Ectodermal cell (in vitro differentiated cells): ENCODE data around the gene NEO1.

Experiments
- H3K27ac ChIP-seq: 2 replicates; pipeline ENCODE4 v1.7.0; 2013; ENCODE audit warnings: mild to moderate bottlenecking, low read depth, low read length; ENCODE audit not compliant: insufficient read depth, poor library complexity, severe bottlenecking
- H3K27me3 ChIP-seq: 2 replicates; pipeline ENCODE4 v1.7.0; 2013; ENCODE audit warnings: mild to moderate bottlenecking, low read length; ENCODE audit not compliant: insufficient read depth, control insufficient read depth, poor library complexity, severe bottlenecking
- H3K36me3 ChIP-seq: one replicate; pipeline ENCODE4 v1.7.0; 2013; ENCODE audit warnings: low read length; ENCODE audit not compliant: control insufficient read depth, insufficient read depth
- H3K4me1 ChIP-seq: one replicate; pipeline ENCODE4 v1.7.0; 2013; ENCODE audit warnings: low read length; ENCODE audit not compliant: control insufficient read depth, insufficient read depth
- H3K4me3 ChIP-seq: 2 replicates; pipeline ENCODE4 v1.7.0; 2013; ENCODE audit warnings: low read depth, low read length, control low read depth; ENCODE audit not compliant: insufficient read depth
- H3K9me3 ChIP-seq: 2 replicates; pipeline ENCODE4 v1.7.0; 2013; ENCODE audit warnings: mild to moderate bottlenecking, low read length, moderate library complexity; ENCODE audit not compliant: control insufficient read depth
- WGBS, 2 experiments: methylation state at CpG; one replicate each; pipeline ENCODE4 v1.1.7; 2013; ENCODE audit warnings: missing lambda C conversion rate in 2 of 2; 5-methylcytosine and 5-hydroxymethylcytosine counted together

The NEO1 gene

GRCh38 chr15:73225358-73226015 lies 173.2 kb downstream of the NEO1 start:
- H3K9me3 ChIP-seq, result no peaks in the 10 kb centered on the region
- no peak overlapping the region for H3K4me3 ChIP-seq
- no peak overlapping the region for H3K27ac ChIP-seq
- no peaks in the 10 kb centered on the region for H3K36me3 ChIP-seq
- no peaks in the 10 kb centered on the region for H3K27me3 ChIP-seq
- peaks cover 13% of the 10 kb centered on the region for H3K4me1 ChIP-seq
- 84 to 87% methylated on average over 13 of the region's 13 CpGs for WGBS, 2 experiments

GRCh38 chr15:73226093-73226814 lies 174.0 kb downstream of the NEO1 start:
- Histone ChIP-seq H3K4me3 (no peak overlapping the region), H3K27me3 (no peaks in the 10 kb centered on the region), H3K4me1 (peaks cover 13% of the 10 kb centered on the region), H3K36me3 (no peaks in the 10 kb centered on the region), H3K9me3 (no peaks in the 10 kb centered on the region), H3K27ac (no peak overlapping the region)
- 82 to 89% methylated on average over 8 to 9 of the region's 9 CpGs for WGBS, 2 experiments

GRCh38 chr15:73227433-73228056 lies 175.3 kb downstream of the NEO1 start:
- no peaks in the 10 kb centered on the region for H3K36me3 ChIP-seq
- H3K4me1 ChIP-seq, result peaks cover 13% of the 10 kb centered on the region
- H3K4me3 ChIP-seq, result no peak overlapping the region
- no peak overlapping the region for H3K27ac ChIP-seq
- no peaks in the 10 kb centered on the region for H3K9me3 ChIP-seq
- no peaks in the 10 kb centered on the region for H3K27me3 ChIP-seq
- 86 to 92% methylated on average over 6 of the region's 6 CpGs for WGBS, 2 experiments

GRCh38 chr15:73228128-73228646 lies 175.9 kb downstream of the NEO1 start:
- 80 to 83% methylated on average over 1 of the region's 1 CpG for WGBS, 2 experiments
- no peaks in the 10 kb centered on the region for H3K9me3 ChIP-seq
- H3K36me3 ChIP-seq, result no peaks in the 10 kb centered on the region
- H3K27me3 ChIP-seq, result no peaks in the 10 kb centered on the region
- H3K27ac ChIP-seq, result no peak overlapping the region
- no peak overlapping the region for H3K4me3 ChIP-seq
- peaks cover 13% of the 10 kb centered on the region for H3K4me1 ChIP-seq

- no peaks in the 10 kb centered on the region for H3K9me3 ChIP-seq
- no peaks in the 10 kb centered on the region for H3K27me3 ChIP-seq
- no peak overlapping the region for H3K4me3 ChIP-seq
- no peaks in the 10 kb centered on the region for H3K36me3 ChIP-seq
- 76 to 81% methylated on average over 2 of the region's 2 CpGs for WGBS, 2 experiments
- H3K4me1 ChIP-seq, result no peaks in the 10 kb centered on the region
- no peak overlapping the region for H3K27ac ChIP-seq
These were observed 179.6 kb downstream of the NEO1 start for GRCh38 chr15:73231661-73232419.

- Histone ChIP-seq H3K27ac (no peak overlapping the region), H3K9me3 (no peaks in the 10 kb centered on the region), H3K4me1 (no peaks in the 10 kb centered on the region), H3K4me3 (no peak overlapping the region), H3K27me3 (no peaks in the 10 kb centered on the region), H3K36me3 (no peaks in the 10 kb centered on the region)
- 85 to 94% methylated on average over 2 of the region's 2 CpGs for WGBS, 2 experiments
These were observed 180.5 kb downstream of the NEO1 start for GRCh38 chr15:73232776-73233175.

GRCh38 chr15:73233623-73234022 lies 181.4 kb downstream of the NEO1 start:
- no peaks in the 10 kb centered on the region for H3K36me3 ChIP-seq
- H3K9me3 ChIP-seq, result no peaks in the 10 kb centered on the region
- WGBS, 2 experiments, result 96 to 97% methylated on average over 4 to 5 of the region's 5 CpGs
- no peaks in the 10 kb centered on the region for H3K4me1 ChIP-seq
- no peaks in the 10 kb centered on the region for H3K27me3 ChIP-seq
- H3K4me3 ChIP-seq, result no peak overlapping the region
- no peak overlapping the region for H3K27ac ChIP-seq

GRCh38 chr15:73237910-73238309 lies 185.6 kb downstream of the NEO1 start:
- Histone ChIP-seq H3K36me3 (no peaks in the 10 kb centered on the region), H3K4me1 (no peaks in the 10 kb centered on the region), H3K9me3 (no peaks in the 10 kb centered on the region), H3K27me3 (no peaks in the 10 kb centered on the region), H3K4me3 (no peak overlapping the region), H3K27ac (no peak overlapping the region)
- WGBS, 2 experiments, result 25 to 44% methylated on average over 2 of the region's 3 CpGs

- Histone ChIP-seq H3K27ac (no peak overlapping the region), H3K36me3 (peaks cover 8% of the 10 kb centered on the region), H3K4me1 (no peaks in the 10 kb centered on the region), H3K9me3 (no peaks in the 10 kb centered on the region), H3K4me3 (no peak overlapping the region), H3K27me3 (no peaks in the 10 kb centered on the region)
- 93 to 94% methylated on average over 10 of the region's 10 CpGs for WGBS, 2 experiments
These were observed 187.4 kb downstream of the NEO1 start for GRCh38 chr15:73239564-73240215.
